ENCODE results near the gene DDX20. TPM values are rescaled to one million over a fixed set of nuclear protein-coding genes. Genes with fewer than 3 reads are reported as not detected.

The DDX20 gene
- polyA plus RNA-seq, 1 donor from 2014 or later, result 26.5 TPM

DNA sequence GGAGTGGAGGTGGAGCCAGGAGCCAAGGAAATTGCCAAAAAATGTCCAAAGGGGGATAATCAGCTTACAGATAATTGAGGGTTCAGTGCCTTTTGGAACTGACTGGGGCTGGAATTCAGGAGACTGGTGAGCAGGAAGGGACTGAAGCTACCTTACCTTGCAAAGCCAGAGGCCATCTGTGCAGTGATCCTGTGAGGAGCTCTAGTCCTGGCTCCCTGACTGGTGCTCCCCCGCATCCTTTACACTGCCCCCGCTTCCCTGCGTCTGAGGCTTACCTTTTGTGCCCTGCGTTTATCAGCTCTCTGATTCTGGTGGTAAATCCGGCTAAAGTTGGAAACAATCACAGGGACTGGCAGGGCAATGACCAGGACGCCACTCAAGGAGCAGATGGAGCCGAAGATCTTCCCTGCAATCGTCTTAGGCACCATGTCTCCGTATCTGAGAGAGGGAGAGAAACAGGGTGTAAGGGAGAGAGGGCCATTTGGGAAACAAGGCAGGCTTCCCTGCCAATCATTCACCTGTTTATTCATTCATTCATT is 31.0 kb downstream of the DDX20 start:
- no peak overlapping the region for H3K9ac ChIP-seq (ENCODE audit: low read length)
- H3K79me2 ChIP-seq (replicated peaks; ENCODE audit: insufficient read depth, low read length), result no peaks in the 10 kb centered on the region
- H3K9me2 ChIP-seq (ENCODE audit: insufficient read depth, low read length), result no peaks in the 10 kb centered on the region
- H3K4me3 ChIP-seq (ENCODE audit: low read length), result no peak overlapping the region
- no peak overlapping the region for H3K4me2 ChIP-seq (ENCODE audit: low read length)
- H3K9me3 ChIP-seq (ENCODE audit: low read length), result no peaks in the 10 kb centered on the region
- no peak overlapping the region for H2AFZ ChIP-seq (ENCODE audit: low read depth, low read length)
- H3K27ac ChIP-seq (ENCODE audit: low read length), result no peak overlapping the region
- no peaks in the 10 kb centered on the region for H3K27me3 ChIP-seq (ENCODE audit: insufficient read depth, low read depth, low read length)
- no peaks in the 10 kb centered on the region for H3F3A ChIP-seq (ENCODE audit: insufficient read depth, low read length, poor library complexity, severe bottlenecking)
- H3K36me3 ChIP-seq (ENCODE audit: insufficient read depth, low read length), result no peaks in the 10 kb centered on the region
- no peaks in the 10 kb centered on the region for H4K20me1 ChIP-seq (ENCODE audit: insufficient read depth)
- no peak for TF ChIP-seq RAD21 (conservative IDR thresholded peaks at IDR 0.05)
- TF ChIP-seq POLR2AphosphoS5 (IDR thresholded peaks at IDR 0.05), result no peak
- TF ChIP-seq MXI1 (conservative IDR thresholded peaks at IDR 0.05; ENCODE audit: poor library complexity, severe bottlenecking), result no peak
- no peak for TF ChIP-seq TAF1 (IDR thresholded peaks at IDR 0.05; ENCODE audit: low read depth)

DNA sequence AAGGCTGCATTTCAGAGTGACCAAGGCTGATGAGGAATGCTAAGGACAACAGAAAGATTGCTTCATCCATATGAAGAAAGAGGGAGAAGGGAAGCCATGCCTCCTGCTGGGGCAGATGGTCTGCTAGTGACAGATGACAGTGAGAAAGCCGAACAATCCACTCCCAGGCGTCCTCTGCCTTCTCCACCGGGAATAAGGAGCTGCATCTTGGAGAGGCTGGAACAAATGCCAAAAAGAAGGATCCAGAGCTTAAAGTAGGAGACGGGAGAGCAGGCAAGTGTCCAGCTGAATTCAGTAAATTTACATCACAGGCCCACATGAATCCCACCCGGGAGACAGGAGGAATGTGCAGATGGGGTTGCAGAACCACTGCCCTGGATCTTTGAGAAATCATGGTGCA is 33.4 kb downstream of the DDX20 start:
- TF ChIP-seq EZH2 (IDR thresholded peaks at IDR 0.05; ENCODE audit: borderline replicate concordance, insufficient read depth, low read length, poor library complexity, severe bottlenecking) (no peak), MXI1 (conservative IDR thresholded peaks at IDR 0.05; ENCODE audit: poor library complexity, severe bottlenecking) (no peak), EP300 (conservative IDR thresholded peaks at IDR 0.05; ENCODE audit: poor library complexity, severe bottlenecking) (no peak), POLR2AphosphoS5 (IDR thresholded peaks at IDR 0.05) (no peak)
- TF ChIP-seq, protein P1, sequence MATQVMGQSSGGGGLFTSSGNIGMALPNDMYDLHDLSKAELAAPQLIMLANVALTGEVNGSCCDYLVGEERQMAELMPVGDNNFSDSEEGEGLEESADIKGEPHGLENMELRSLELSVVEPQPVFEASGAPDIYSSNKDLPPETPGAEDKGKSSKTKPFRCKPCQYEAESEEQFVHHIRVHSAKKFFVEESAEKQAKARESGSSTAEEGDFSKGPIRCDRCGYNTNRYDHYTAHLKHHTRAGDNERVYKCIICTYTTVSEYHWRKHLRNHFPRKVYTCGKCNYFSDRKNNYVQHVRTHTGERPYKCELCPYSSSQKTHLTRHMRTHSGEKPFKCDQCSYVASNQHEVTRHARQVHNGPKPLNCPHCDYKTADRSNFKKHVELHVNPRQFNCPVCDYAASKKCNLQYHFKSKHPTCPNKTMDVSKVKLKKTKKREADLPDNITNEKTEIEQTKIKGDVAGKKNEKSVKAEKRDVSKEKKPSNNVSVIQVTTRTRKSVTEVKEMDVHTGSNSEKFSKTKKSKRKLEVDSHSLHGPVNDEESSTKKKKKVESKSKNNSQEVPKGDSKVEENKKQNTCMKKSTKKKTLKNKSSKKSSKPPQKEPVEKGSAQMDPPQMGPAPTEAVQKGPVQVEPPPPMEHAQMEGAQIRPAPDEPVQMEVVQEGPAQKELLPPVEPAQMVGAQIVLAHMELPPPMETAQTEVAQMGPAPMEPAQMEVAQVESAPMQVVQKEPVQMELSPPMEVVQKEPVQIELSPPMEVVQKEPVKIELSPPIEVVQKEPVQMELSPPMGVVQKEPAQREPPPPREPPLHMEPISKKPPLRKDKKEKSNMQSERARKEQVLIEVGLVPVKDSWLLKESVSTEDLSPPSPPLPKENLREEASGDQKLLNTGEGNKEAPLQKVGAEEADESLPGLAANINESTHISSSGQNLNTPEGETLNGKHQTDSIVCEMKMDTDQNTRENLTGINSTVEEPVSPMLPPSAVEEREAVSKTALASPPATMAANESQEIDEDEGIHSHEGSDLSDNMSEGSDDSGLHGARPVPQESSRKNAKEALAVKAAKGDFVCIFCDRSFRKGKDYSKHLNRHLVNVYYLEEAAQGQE (IDR thresholded peaks at IDR 0.05; ENCODE audit: borderline replicate concordance), result no peak
- H3K36me3 ChIP-seq (ENCODE audit: insufficient read depth, low read length), result no peaks in the 10 kb centered on the region
- no peak overlapping the region for H3K27ac ChIP-seq (ENCODE audit: low read length)
- H3K27me3 ChIP-seq (ENCODE audit: insufficient read depth, low read depth, low read length), result no peaks in the 10 kb centered on the region
- no peaks in the 10 kb centered on the region for H3K9me3 ChIP-seq (ENCODE audit: low read length)
- H3K4me2 ChIP-seq (ENCODE audit: low read length), result no peak overlapping the region
- no peaks in the 10 kb centered on the region for H3F3A ChIP-seq (ENCODE audit: insufficient read depth, low read length, poor library complexity, severe bottlenecking)
- H4K20me1 ChIP-seq (ENCODE audit: insufficient read depth), result no peaks in the 10 kb centered on the region
- no peaks in the 10 kb centered on the region for H3K79me2 ChIP-seq (replicated peaks; ENCODE audit: insufficient read depth, low read length)
- no peak overlapping the region for H3K4me3 ChIP-seq (ENCODE audit: low read length)
- no peak overlapping the region for H3K9ac ChIP-seq (ENCODE audit: low read length)
- no peak overlapping the region for H2AFZ ChIP-seq (ENCODE audit: low read depth, low read length)
- no peaks in the 10 kb centered on the region for H3K9me2 ChIP-seq (ENCODE audit: insufficient read depth, low read length)

DNA sequence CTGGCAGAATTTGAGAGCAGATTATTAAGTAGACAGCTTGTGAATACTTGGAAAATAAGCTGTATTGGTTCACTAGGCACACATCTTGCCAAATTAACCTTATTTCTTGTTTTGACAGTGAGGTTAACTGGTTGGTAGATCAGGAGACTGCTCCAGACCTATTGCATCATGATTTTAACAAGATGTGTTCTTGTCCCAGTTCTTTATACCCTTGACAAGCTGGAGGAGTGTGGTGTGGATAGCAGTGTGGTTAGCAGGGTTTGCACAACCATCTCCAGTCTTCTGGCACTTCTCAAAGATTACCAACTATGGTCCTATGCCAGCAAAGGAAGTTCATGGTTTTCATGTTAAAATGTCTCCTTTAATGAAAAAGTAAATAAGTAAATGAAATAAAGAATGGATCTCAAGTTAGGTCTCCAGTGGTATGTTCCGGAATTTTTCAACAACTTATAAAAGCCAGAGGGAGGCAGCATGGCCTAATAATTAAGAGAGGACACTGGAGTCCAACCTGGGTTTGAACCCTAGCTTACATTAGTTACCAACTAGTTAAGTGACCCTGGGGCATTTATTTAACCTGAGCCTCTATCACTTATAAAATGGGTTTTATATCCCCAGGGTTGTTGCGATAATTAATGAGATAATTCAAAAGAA is 34.1 kb downstream of the DDX20 start:
- Histone ChIP-seq H3K36me3 (ENCODE audit: insufficient read depth, low read length) (no peaks in the 10 kb centered on the region), H3K9ac (ENCODE audit: low read length) (no peak overlapping the region), H3K9me3 (ENCODE audit: low read length) (no peaks in the 10 kb centered on the region), H3K9me2 (ENCODE audit: insufficient read depth, low read length) (no peaks in the 10 kb centered on the region), H3K4me3 (ENCODE audit: low read length) (no peak overlapping the region), H3K79me2 (replicated peaks; ENCODE audit: insufficient read depth, low read length) (no peaks in the 10 kb centered on the region), H3K27me3 (ENCODE audit: insufficient read depth, low read depth, low read length) (no peaks in the 10 kb centered on the region), H4K20me1 (ENCODE audit: insufficient read depth) (no peaks in the 10 kb centered on the region), H2AFZ (ENCODE audit: low read depth, low read length) (no peak overlapping the region), H3F3A (ENCODE audit: insufficient read depth, low read length, poor library complexity, severe bottlenecking) (no peaks in the 10 kb centered on the region), H3K4me2 (ENCODE audit: low read length) (no peak overlapping the region), H3K27ac (ENCODE audit: low read length) (no peak overlapping the region)
- TF ChIP-seq RAD21 (conservative IDR thresholded peaks at IDR 0.05) (peak; percentile 26), EZH2 (IDR thresholded peaks at IDR 0.05; ENCODE audit: borderline replicate concordance, insufficient read depth, low read length, poor library complexity, severe bottlenecking) (no peak), SMC3 (conservative IDR thresholded peaks at IDR 0.05; ENCODE audit: poor library complexity) (peak; percentile 17)

Data from neural cell (in vitro differentiated cells).